Activated T-cell treated with anti-CD3 and anti-CD28 coated beads, Interleukin-2, amount 50 U/mL, for 72 hours (primary cell): ENCODE data around the gene HACD2. TPM values are rescaled to one million over a fixed set of nuclear protein-coding genes. Genes with fewer than 3 reads are reported as not detected.

Source experiments
- ATAC-seq, 2 donors: fragments of 150-1000 bp; cut with Tn5 transposase; replicated peaks in 1 of 2; 2 replicates each; pipeline ENCODE4 v1.10.0; 2021; ENCODE audit warnings: moderate library complexity in 2 of 2, mild to moderate bottlenecking in 1 of 2
- DNase-seq, 2 donors: peaks; one replicate each; pipeline ENCODE4 v3.0.0; 2021 to 2022; ENCODE audit warnings: mixed read lengths in 1 of 2
- H3K27ac Mint-ChIP-seq: one replicate; pipeline ENCODE4 v1.8.0; 2022; ENCODE audit warnings: mild to moderate bottlenecking, moderate library complexity, mixed read lengths
- H3K27me3 Mint-ChIP-seq: one replicate; pipeline ENCODE4 v1.8.0; 2022; ENCODE audit warnings: low read depth, mixed read lengths
- H3K36me3 Mint-ChIP-seq, 2 donors: one replicate each; pipeline ENCODE4 v1.8.0; 2022; ENCODE audit warnings: mixed read lengths in 2 of 2, mild to moderate bottlenecking in 1 of 2; ENCODE audit not compliant: insufficient read depth in 2 of 2
- H3K4me1 Mint-ChIP-seq: one replicate; pipeline ENCODE4 v1.8.0; 2022; ENCODE audit warnings: low read depth, mixed read lengths
- H3K4me3 Mint-ChIP-seq, 2 donors: one replicate each; pipeline ENCODE4 v1.8.0; 2022; ENCODE audit warnings: mild to moderate bottlenecking in 2 of 2, mixed read lengths in 2 of 2, moderate library complexity in 2 of 2
- H3K9me3 Mint-ChIP-seq, 2 donors: one replicate each; pipeline ENCODE4 v1.8.0; 2022; ENCODE audit warnings: mixed read lengths in 2 of 2
- total RNA-seq, 2 donors: library from RNA; stranded (reverse); gene quantifications; one replicate each; pipeline ENCODE4 v1.2.3, GENCODE V29; 2022

HACD2 gene
- total RNA-seq, 2 donors from 2014 or later = 27.1 to 30.0 TPM

- peak overlapping the region; percentile 76 for H3K27ac Mint-ChIP-seq
- peak in 1 of 2 donors; percentile 51 for ATAC-seq
- peaks cover 20% of the 10 kb centered on the region for H3K4me1 Mint-ChIP-seq
- peak in 1 of 2 donors; percentile 17 for DNase-seq
- H3K9me3 Mint-ChIP-seq = no peaks in the 10 kb centered on the region
- peaks cover 2 to 8% of the 10 kb centered on the region in 2 donors for H3K36me3 Mint-ChIP-seq
- H3K27me3 Mint-ChIP-seq = no peaks in the 10 kb centered on the region
- peak overlapping the region in 1 of 2 donors; percentile 40 for H3K4me3 Mint-ChIP-seq
These were observed 8.7 kb downstream of the HACD2 start for GRCh38 chr3:123576122-123576521.

GRCh38 chr3:123571973-123572365 is 12.9 kb downstream of the HACD2 start:
- Mint-ChIP-seq H3K27ac (no peak overlapping the region), H3K27me3 (no peaks in the 10 kb centered on the region), H3K36me3 (peaks cover 0 to 1% of the 10 kb centered on the region in 2 donors), H3K4me1 (peaks cover 25% of the 10 kb centered on the region), H3K9me3 (no peaks in the 10 kb centered on the region), H3K4me3 (no peak overlapping the region)
- DNase-seq (no peak), ATAC-seq (no peak)

DNA sequence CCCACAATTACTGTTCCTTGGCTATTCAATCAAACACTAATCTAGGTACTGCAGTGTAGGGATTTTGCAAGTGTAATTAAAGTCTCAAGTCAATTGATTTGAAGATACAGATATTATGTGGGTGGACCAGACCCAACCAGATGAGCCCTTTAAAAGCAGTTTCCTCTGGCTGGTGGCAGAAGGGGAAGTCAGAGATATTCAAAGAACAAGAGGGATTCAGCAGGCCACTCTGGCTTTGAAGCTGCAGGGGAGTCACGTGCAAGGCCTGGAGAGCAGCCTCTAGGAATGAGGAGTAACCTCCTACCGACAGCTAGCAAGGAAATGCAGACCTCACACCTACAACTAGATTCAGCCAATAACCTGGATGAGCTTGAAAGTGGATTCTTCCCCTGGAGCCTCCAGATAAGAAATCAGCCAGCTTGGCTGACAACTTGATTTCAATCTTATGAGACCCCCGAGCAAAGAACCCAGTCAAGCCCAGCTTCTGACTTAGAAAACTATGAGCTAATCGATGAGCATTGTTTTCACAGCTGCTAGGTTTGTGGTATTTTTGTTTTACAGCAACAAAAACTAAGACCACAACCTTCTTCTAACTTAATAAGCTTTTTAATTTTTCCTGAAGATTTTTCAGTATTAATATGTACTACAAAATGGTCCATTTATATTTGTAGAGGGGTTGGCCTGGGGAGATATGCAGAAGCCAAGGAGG is 13.4 kb downstream of the HACD2 start:
- Mint-ChIP-seq H3K4me1 (peaks cover 19% of the 10 kb centered on the region), H3K27me3 (no peaks in the 10 kb centered on the region), H3K36me3 (peaks cover 0 to 1% of the 10 kb centered on the region in 2 donors), H3K9me3 (no peaks in the 10 kb centered on the region), H3K27ac (no peak overlapping the region), H3K4me3 (no peak overlapping the region)
- ATAC-seq = no peak
- DNase-seq = no peak

GRCh38 chr3:123568875-123569274 is 16.0 kb downstream of the HACD2 start:
- H3K4me1 Mint-ChIP-seq = peaks cover 15% of the 10 kb centered on the region
- ATAC-seq (no peak), DNase-seq (no peak)
- no peaks in the 10 kb centered on the region for H3K9me3 Mint-ChIP-seq
- H3K4me3 Mint-ChIP-seq = no peak overlapping the region
- no peaks in the 10 kb centered on the region for H3K27me3 Mint-ChIP-seq
- peaks cover 0 to 1% of the 10 kb centered on the region in 2 donors for H3K36me3 Mint-ChIP-seq
- no peak overlapping the region for H3K27ac Mint-ChIP-seq

- no peaks in the 10 kb centered on the region for H3K9me3 Mint-ChIP-seq
- ATAC-seq = no peak
- H3K4me3 Mint-ChIP-seq = no peak overlapping the region
These were observed 16.8 kb downstream of the HACD2 start for GRCh38 chr3:123568034-123568433.

GRCh38 chr3:123564056-123564455 is 20.8 kb downstream of the HACD2 start:
- Mint-ChIP-seq H3K4me3 (no peak overlapping the region), H3K9me3 (no peaks in the 10 kb centered on the region), H3K4me1 (peaks cover 26% of the 10 kb centered on the region), H3K36me3 (peaks cover 0 to 1% of the 10 kb centered on the region in 2 donors), H3K27me3 (no peaks in the 10 kb centered on the region), H3K27ac (no peak overlapping the region)
- ATAC-seq = no peak
- DNase-seq = no peak

More at GRCh38 chr3:123568034-123568433, 16.8 kb downstream of the HACD2 start:
- no peaks in the 10 kb centered on the region for H3K27me3 Mint-ChIP-seq
- peaks cover 18% of the 10 kb centered on the region for H3K4me1 Mint-ChIP-seq
- H3K27ac Mint-ChIP-seq = no peak overlapping the region
- peaks cover 0 to 1% of the 10 kb centered on the region in 2 donors for H3K36me3 Mint-ChIP-seq
- DNase-seq = no peak

GRCh38 chr3:123562547-123562946 is 22.3 kb downstream of the HACD2 start:
- peaks cover 21% of the 10 kb centered on the region for H3K4me1 Mint-ChIP-seq
- peaks cover 0 to 1% of the 10 kb centered on the region in 2 donors for H3K36me3 Mint-ChIP-seq
- peak in 1 of 2 donors; percentile 65 for ATAC-seq
- no peak overlapping the region for H3K4me3 Mint-ChIP-seq
- H3K27me3 Mint-ChIP-seq = no peaks in the 10 kb centered on the region
- no peak for DNase-seq
- H3K9me3 Mint-ChIP-seq = no peaks in the 10 kb centered on the region
- H3K27ac Mint-ChIP-seq = peak overlapping the region; percentile 24

DNA sequence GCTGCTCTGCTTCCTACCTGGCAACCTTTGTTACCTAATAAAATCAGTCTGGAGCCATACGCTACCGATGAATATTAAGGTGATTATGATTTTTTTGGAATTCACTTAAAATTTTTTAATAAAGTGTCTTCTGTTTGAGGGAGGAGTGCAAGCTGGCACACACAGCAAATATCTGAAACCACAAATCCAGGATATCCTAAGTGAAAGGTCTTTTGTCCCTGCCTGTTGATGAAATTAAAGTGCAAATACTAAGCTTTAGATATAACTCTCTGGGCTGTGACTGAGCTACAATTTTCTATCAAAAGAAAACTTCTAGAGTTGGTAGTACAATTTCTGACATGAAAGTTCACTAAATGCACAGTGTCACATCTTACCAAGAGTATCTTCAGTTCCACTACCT is 23.7 kb downstream of the HACD2 start:
- DNase-seq = no peak
- no peaks in the 10 kb centered on the region for H3K9me3 Mint-ChIP-seq
- no peak for ATAC-seq
- H3K27ac Mint-ChIP-seq = no peak overlapping the region
- no peak overlapping the region for H3K4me3 Mint-ChIP-seq
- no peaks in the 10 kb centered on the region for H3K27me3 Mint-ChIP-seq
- H3K4me1 Mint-ChIP-seq = peaks cover 21% of the 10 kb centered on the region
- H3K36me3 Mint-ChIP-seq = peaks cover 0 to 5% of the 10 kb centered on the region in 2 donors

DNA sequence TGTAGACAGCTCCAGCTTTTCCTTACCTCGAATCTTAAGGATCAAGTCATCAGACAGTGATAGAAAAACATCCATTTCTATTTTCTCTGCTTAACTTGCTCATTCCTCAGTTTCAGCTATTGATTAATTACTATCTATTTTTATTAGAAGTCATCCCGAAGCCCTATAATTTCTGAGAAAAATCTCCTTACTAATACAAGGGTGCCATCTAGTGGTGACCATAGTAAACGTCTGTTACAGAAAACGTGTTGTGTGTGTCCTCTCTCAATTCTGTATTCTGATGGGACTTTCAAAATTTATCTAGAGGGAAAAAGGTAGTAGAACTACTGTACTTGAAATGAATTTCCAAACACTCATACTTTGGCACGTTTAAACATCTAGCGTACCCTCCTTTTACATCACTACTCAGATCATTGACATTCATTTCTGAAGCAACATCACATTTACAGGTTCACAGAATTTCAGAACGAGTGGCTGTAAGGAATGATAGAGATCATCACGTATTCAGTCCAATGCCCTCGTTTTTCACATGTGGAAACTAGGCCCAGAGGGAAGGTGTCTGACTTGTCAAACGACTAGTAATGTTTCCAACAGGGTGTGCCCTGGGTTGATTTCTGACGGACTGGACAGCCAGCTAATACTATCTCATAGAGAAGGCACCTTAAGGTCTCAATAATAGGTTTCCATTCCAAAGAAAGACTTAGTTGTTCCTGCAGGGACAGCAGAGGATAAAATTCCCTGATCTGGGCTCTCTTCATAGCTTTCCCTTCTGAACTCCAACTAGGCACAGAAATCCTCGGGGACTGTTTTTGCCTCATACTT is 25.6 kb downstream of the HACD2 start:
- no peak overlapping the region for H3K27ac Mint-ChIP-seq

DNA sequence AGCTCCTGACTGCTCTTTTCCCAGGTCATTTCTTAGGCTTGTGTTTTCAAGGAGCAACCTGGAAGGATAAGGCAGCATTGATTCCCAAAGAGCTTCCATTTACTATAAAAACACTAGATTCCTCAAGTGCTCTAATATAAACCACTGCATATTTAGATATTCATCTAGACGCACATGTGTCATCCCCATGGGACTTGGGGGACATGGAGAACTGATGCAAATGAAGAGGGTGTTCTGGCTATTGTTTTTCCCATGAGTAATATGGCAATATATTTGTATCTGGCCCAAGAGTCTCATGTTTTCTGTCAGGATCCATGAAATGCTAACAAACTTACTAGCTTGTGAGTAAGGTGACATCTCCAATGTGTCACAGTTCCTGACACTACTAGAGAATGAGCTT is 31.3 kb downstream of the HACD2 start:
- Mint-ChIP-seq H3K4me3 (no peak overlapping the region), H3K4me1 (no peaks in the 10 kb centered on the region), H3K9me3 (peaks cover 0 to 1% of the 10 kb centered on the region in 2 donors), H3K27me3 (no peaks in the 10 kb centered on the region), H3K36me3 (peaks cover 15 to 29% of the 10 kb centered on the region in 2 donors), H3K27ac (no peak overlapping the region)
- DNase-seq = no peak
- no peak for ATAC-seq

More for the DNA sequence above, 25.6 kb downstream of the HACD2 start:
- peaks cover 0 to 1% of the 10 kb centered on the region in 2 donors for H3K9me3 Mint-ChIP-seq
- peaks cover 21% of the 10 kb centered on the region for H3K4me1 Mint-ChIP-seq
- peak in 1 of 2 donors; percentile 39 for ATAC-seq
- no peak overlapping the region for H3K4me3 Mint-ChIP-seq
- H3K27me3 Mint-ChIP-seq = no peaks in the 10 kb centered on the region
- DNase-seq = peak in 1 of 2 donors; percentile 28
- peaks cover 11 to 18% of the 10 kb centered on the region in 2 donors for H3K36me3 Mint-ChIP-seq

- no peak overlapping the region for H3K27ac Mint-ChIP-seq
These were observed 32.1 kb downstream of the HACD2 start for GRCh38 chr3:123552768-123553167.

DNA sequence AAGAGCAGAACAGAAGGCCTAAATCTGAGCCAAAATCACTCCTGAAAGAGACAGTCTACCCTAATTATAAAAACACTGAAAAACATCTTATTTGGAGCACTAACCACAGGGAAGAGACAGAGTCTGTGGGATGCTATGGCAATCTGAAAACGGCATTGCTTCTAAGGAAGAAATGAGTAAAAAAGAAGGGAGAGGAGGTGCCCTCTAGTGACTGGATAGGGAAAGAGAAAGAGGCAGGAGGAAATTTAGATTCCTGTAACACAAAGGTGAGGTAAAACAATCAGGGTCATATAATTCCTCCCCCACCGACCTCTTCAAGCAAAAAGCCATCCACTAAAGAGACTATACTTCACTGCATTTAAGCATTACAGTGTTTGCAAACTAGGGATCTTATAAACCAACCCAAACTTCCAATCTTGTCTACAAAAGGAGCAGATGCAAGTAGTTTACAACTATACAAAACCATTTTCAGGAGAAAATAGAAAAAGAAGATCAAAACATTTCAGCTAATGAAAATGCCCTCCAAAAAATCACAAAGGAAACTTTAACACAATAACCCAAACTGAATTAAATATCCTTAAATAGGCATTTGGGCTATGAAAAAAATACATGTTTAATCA is 32.6 kb downstream of the HACD2 start:
- Mint-ChIP-seq H3K4me1 (no peaks in the 10 kb centered on the region), H3K9me3 (peaks cover 0 to 1% of the 10 kb centered on the region in 2 donors), H3K27ac (no peak overlapping the region), H3K4me3 (no peak overlapping the region), H3K36me3 (peaks cover 15 to 29% of the 10 kb centered on the region in 2 donors), H3K27me3 (no peaks in the 10 kb centered on the region)
- no peak for DNase-seq
- no peak for ATAC-seq

More at GRCh38 chr3:123552768-123553167, 32.1 kb downstream of the HACD2 start:
- Mint-ChIP-seq H3K4me1 (no peaks in the 10 kb centered on the region), H3K9me3 (peaks cover 0 to 1% of the 10 kb centered on the region in 2 donors), H3K36me3 (peaks cover 15 to 29% of the 10 kb centered on the region in 2 donors), H3K4me3 (no peak overlapping the region), H3K27me3 (no peaks in the 10 kb centered on the region)
- DNase-seq (no peak), ATAC-seq (no peak)
